ENCODE results near the gene OR6K3.
"Not testable (repeated sequence)": the region's sequence is repeated elsewhere in the genome, so short reads cannot be mapped to it uniquely, and the experiment has no call there.

Gene OR6K3

GRCh38 chr1:158689110-158689509 is 31.4 kb downstream of the OR6K3 start:
- no peak for DNase-seq (ENCODE audit: low read depth, low spot score)
- no peak overlapping the region for H3K4me3 ChIP-seq (ENCODE audit: low read length)

- not testable (repeated sequence) for DNase-seq (ENCODE audit: low read depth, low spot score); H3K4me3 ChIP-seq (ENCODE audit: low read length)
Measured at GRCh38 chr1:158688343-158688742, 32.2 kb downstream of the OR6K3 start.

- no peak overlapping the region for H3K4me3 ChIP-seq (ENCODE audit: low read length)
- DNase-seq (ENCODE audit: low read depth, low spot score): no peak
Measured at GRCh38 chr1:158687037-158687436, 33.5 kb downstream of the OR6K3 start.

GRCh38 chr1:158686111-158687009 is 34.2 kb downstream of the OR6K3 start, which contains the start of gene SPTA1:
TSS of gene SPTA1 (minus strand) at chr1:158686715. CDS start at chr1:158686517, 198 bp downstream.
- no peak within 1 kb of the TSS for H3K4me3 ChIP-seq (ENCODE audit: low read length)
- DNase-seq (ENCODE audit: low read depth, low spot score): no peak

- DNase-seq (ENCODE audit: low read depth, low spot score): no peak
- H3K4me3 ChIP-seq (ENCODE audit: low read length): no peak overlapping the region
Measured at GRCh38 chr1:158685085-158685484, 35.4 kb downstream of the OR6K3 start.

- H3K4me3 ChIP-seq (ENCODE audit: low read length): no peak overlapping the region
- DNase-seq (ENCODE audit: low read depth, low spot score): no peak
Measured at GRCh38 chr1:158681606-158682005, 38.9 kb downstream of the OR6K3 start.

GRCh38 chr1:158679289-158679688 is 41.2 kb downstream of the OR6K3 start:
- no peak overlapping the region for H3K4me3 ChIP-seq (ENCODE audit: low read length)
- DNase-seq (ENCODE audit: low read depth, low spot score): no peak

GRCh38 chr1:158675563-158676323 is 44.8 kb downstream of the OR6K3 start:
- H3K4me3 ChIP-seq (ENCODE audit: low read length): no peak overlapping the region
- DNase-seq (ENCODE audit: low read depth, low spot score): no peak

- no peak for DNase-seq (ENCODE audit: low read depth, low spot score)
- no peak overlapping the region for H3K4me3 ChIP-seq (ENCODE audit: low read length)
Measured at GRCh38 chr1:158674302-158674701, 46.2 kb downstream of the OR6K3 start.
